HepG2 (cell line): Measurements from ENCODE around the gene SLC5A4. TPM values are rescaled to one million over a fixed set of nuclear protein-coding genes. Genes with fewer than 3 reads are reported as not detected.
A peak's percentile ranks its signal among the peaks of the same experiment; 100 is the strongest.

Experiments
- ARID4A ChIP-seq: sonication (generic); formaldehyde crosslinking; IDR thresholded peaks from 2 replicates; pipeline ENCODE4 v1.5.0; 2020; ENCODE audit warnings: mild to moderate bottlenecking, missing genetic modification reagents, borderline replicate concordance
- ARID5B ChIP-seq: IDR thresholded peaks from 2 replicates; pipeline ENCODE4 v1.4.0; 2020; ENCODE audit warnings: mild to moderate bottlenecking, missing genetic modification reagents
- FOXC1 ChIP-seq: sonication (generic); formaldehyde crosslinking; IDR thresholded peaks from 2 replicates; pipeline ENCODE4 v1.8.0; 2022; ENCODE audit warnings: mild to moderate bottlenecking, missing genetic modification reagents, borderline replicate concordance
- HDAC2 ChIP-seq: sonication (generic); formaldehyde crosslinking; IDR thresholded peaks from 2 replicates; pipeline ENCODE4 v1.4.0; 2020; ENCODE audit warnings: missing genetic modification reagents
- HNRNPLL ChIP-seq: fragments of 200-400 bp; formaldehyde crosslinking; IDR thresholded peaks from 2 replicates; pipeline ENCODE4 v1.6.1; 2017; ENCODE audit warnings: mild to moderate bottlenecking, low read depth, low read length; ENCODE audit not compliant: poor library complexity, severe bottlenecking
- KMT2B ChIP-seq: IDR thresholded peaks from 2 replicates; pipeline ENCODE4 v1.6.1; 2016; ENCODE audit warnings: missing genetic modification reagents, missing compliant biosample characterization
- MAFF ChIP-seq: IDR thresholded peaks from 2 replicates; pipeline ENCODE4 v1.6.1; 2011; ENCODE audit warnings: low read depth, low read length, improper control_type of control experiment
- MAZ ChIP-seq, 2 experiments: sonication (generic) in 1 of 2; formaldehyde crosslinking in 1 of 2; IDR thresholded peaks; 2 replicates each; pipeline versions ENCODE4 v1.5.0 to v1.6.1; 2012 to 2020; ENCODE audit warnings: low read depth in 2 of 2, mild to moderate bottlenecking in 2 of 2, borderline replicate concordance in 1 of 2, improper control_type of control experiment in 1 of 2, low read length in 1 of 2, missing genetic modification reagents in 1 of 2, moderate library complexity in 1 of 2
- NR2C2 ChIP-seq: sonication (generic); formaldehyde crosslinking; IDR thresholded peaks from 2 replicates; pipeline ENCODE4 v1.4.0; 2020; ENCODE audit warnings: missing genetic modification reagents, mild to moderate bottlenecking, moderate library complexity, borderline replicate concordance
- REPIN1 ChIP-seq: sonication (generic); formaldehyde crosslinking; IDR thresholded peaks from 2 replicates; pipeline ENCODE4 v1.8.0; 2022; ENCODE audit warnings: missing genetic modification reagents, low read depth, mild to moderate bottlenecking, borderline replicate concordance
- SALL1 ChIP-seq: sonication (generic); formaldehyde crosslinking; IDR thresholded peaks from 2 replicates; pipeline ENCODE4 v1.8.0; 2022; ENCODE audit warnings: mild to moderate bottlenecking, missing genetic modification reagents
- SAP130 ChIP-seq: IDR thresholded peaks from 2 replicates; pipeline ENCODE4 v1.6.1; 2016; ENCODE audit warnings: low read depth
- SPEN ChIP-seq: sonication (generic); formaldehyde crosslinking; IDR thresholded peaks from 2 replicates; pipeline ENCODE4 v1.5.1; 2020; ENCODE audit warnings: low read depth, mild to moderate bottlenecking, missing genetic modification reagents
- YY1 ChIP-seq: IDR thresholded peaks from 2 replicates; pipeline ENCODE4 v1.6.1; 2011; ENCODE audit warnings: low read length, low read depth, moderate library complexity, mild to moderate bottlenecking; ENCODE audit not compliant: insufficient read depth, insufficient replicate concordance
- ZBTB38 ChIP-seq: sonication (generic); formaldehyde crosslinking; IDR thresholded peaks from 2 replicates; pipeline ENCODE4 v1.5.1; 2020; ENCODE audit warnings: mild to moderate bottlenecking, missing genetic modification reagents
- ZFP41 ChIP-seq: sonication (generic); formaldehyde crosslinking; IDR thresholded peaks from 2 replicates; pipeline ENCODE4 v1.4.0; 2020; ENCODE audit warnings: mild to moderate bottlenecking, missing genetic modification reagents, borderline replicate concordance
- ZNF296 ChIP-seq: sonication (generic); formaldehyde crosslinking; conservative IDR thresholded peaks from 2 replicates; pipeline ENCODE4 v1.5.0; 2020; ENCODE audit warnings: mild to moderate bottlenecking, missing genetic modification reagents
- ZNF333 ChIP-seq: sonication (generic); formaldehyde crosslinking; IDR thresholded peaks from 2 replicates; pipeline ENCODE4 v1.4.0; 2020; ENCODE audit warnings: mild to moderate bottlenecking, missing genetic modification reagents, borderline replicate concordance
- ZNF441 ChIP-seq: sonication (generic); formaldehyde crosslinking; IDR thresholded peaks from 2 replicates; pipeline ENCODE4 v1.7.0; 2021; ENCODE audit warnings: missing genetic modification reagents, borderline replicate concordance
- ZNF501 ChIP-seq: sonication (generic); formaldehyde crosslinking; IDR thresholded peaks from 2 replicates; pipeline ENCODE4 v1.5.1; 2020; ENCODE audit warnings: mild to moderate bottlenecking, moderate library complexity, missing genetic modification reagents
- polyA plus RNA-seq, 8 experiments: library from polyadenylated mRNA; depleted of rRNA in 3 of 8; stranded (reverse) in 7 of 8; unstranded in 1 of 8; fragments of >200 nt; fragmentation: Illumina TruSeq in 4 of 8; extraction: Trizol in 4 of 8; gene quantifications; 2 replicates each; pipeline versions ENCODE4 v1.2.1 to v1.2.3, GENCODE V29; 2011 to 2016; ENCODE audit warnings: low read depth in 4 of 8, missing spikeins in 1 of 8, mixed read lengths in 1 of 8; ENCODE audit not compliant: insufficient read depth in 1 of 8
- total RNA-seq, 5 experiments: library from RNA; depleted of rRNA; stranded (reverse); fragments of >200 nt; fragmentation: Illumina TruSeq; extraction: Trizol; gene quantifications; 2 replicates each; pipeline ENCODE4 v1.2.3, GENCODE V29; 2016; ENCODE audit warnings: low read depth in 1 of 5

Gene SLC5A4
- total and polyA plus RNA-seq, 2 of the 13 experiments (the other 11 are each of a cell fraction or from before 2014, with no cell fraction given) = not detected

GRCh38 chr22:32204856-32205722, 50.1 kb downstream of the SLC5A4 start, which contains the start of gene RFPL2 (continued):
- TF ChIP-seq ARID5B (CRISPR knock-in tag) (0 out of 2 replicates have a peak, but pooled peaks have one; percentile 12), ZNF501 (CRISPR knock-in tag) (peak; percentile 28; the same call in 1 of the 2 replicates), REPIN1 (no peak), MAZ (IDR thresholded peaks at IDR 0.05; ENCODE audit: borderline replicate concordance, low read depth, low read length) (no peak), MAZ (CRISPR knock-in tag; IDR thresholded peaks at IDR 0.05; ENCODE audit: low read depth) (no peak), ARID4A (CRISPR knock-in tag) (peak; percentile 51; the same call in 1 of the 2 replicates), ZBTB38 (no peak), ZNF333 (CRISPR knock-in tag) (no peak), ZFP41 (CRISPR knock-in tag) (no peak), KMT2B (CRISPR knock-in tag) (no peak), ZNF441 (CRISPR knock-in tag) (peak; percentile 53; the same call in 1 of the 2 replicates), FOXC1 (CRISPR knock-in tag) (0 out of 2 replicates have a peak, but pooled peaks have one; percentile 38), HDAC2 (CRISPR knock-in tag) (0 out of 2 replicates have a peak, but pooled peaks have one; percentile 17), SPEN (0 out of 2 replicates have a peak, but pooled peaks have one; percentile 41), SAP130 (CRISPR knock-in tag) (peak; percentile 43; the same call in 1 of the 2 replicates), ZNF296 (CRISPR knock-in tag) (no peak), NR2C2 (CRISPR knock-in tag) (no peak), YY1 (no peak), SALL1 (peak; percentile 29), MAFF (no peak), HNRNPLL (peak; percentile 58)
